Mesenchymal stem cell (in vitro differentiated cells and primary cell): ENCODE results near the gene AFAP1.
A peak's percentile ranks its signal among the peaks of the same experiment; 100 is the strongest.

Experiments used
- DNase-seq: peaks from one replicate; pipeline ENCODE4 v3.0.0-alpha.2; 2013
- H2AFZ ChIP-seq: one replicate; pipeline ENCODE4 v1.6.1; 2013; ENCODE audit warnings: low read depth, mild to moderate bottlenecking, control low read depth, inconsistent platforms, low read length, moderate library complexity
- H2AK5ac ChIP-seq: 2 replicates; pipeline ENCODE4 v1.6.1; 2013; ENCODE audit warnings: low read length, moderate library complexity, mild to moderate bottlenecking, inconsistent platforms; ENCODE audit not compliant: severe bottlenecking
- H2BK120ac ChIP-seq: one replicate; pipeline ENCODE4 v1.6.1; 2013; ENCODE audit warnings: low read depth, mild to moderate bottlenecking, inconsistent platforms, low read length, moderate library complexity
- H2BK12ac ChIP-seq, 2 experiments: one replicate each; pipeline ENCODE4 v1.6.1; 2013; ENCODE audit warnings: inconsistent platforms in 2 of 2, low read length in 2 of 2, mild to moderate bottlenecking in 2 of 2, moderate library complexity in 2 of 2, control low read depth in 1 of 2
- H2BK15ac ChIP-seq: one replicate; pipeline ENCODE4 v1.6.1; 2013; ENCODE audit warnings: mild to moderate bottlenecking, low read depth, inconsistent platforms; ENCODE audit not compliant: poor library complexity, severe bottlenecking
- H2BK5ac ChIP-seq: 2 replicates; pipeline ENCODE4 v1.6.1; 2013; ENCODE audit warnings: low read depth, mild to moderate bottlenecking, low read length, control low read depth, inconsistent platforms; ENCODE audit not compliant: poor library complexity, severe bottlenecking
- H3K14ac ChIP-seq, 2 experiments: one replicate each; pipeline ENCODE4 v1.6.1; 2013; ENCODE audit warnings: inconsistent platforms in 2 of 2, low read length in 2 of 2, control low read depth in 1 of 2, mild to moderate bottlenecking in 1 of 2, moderate library complexity in 1 of 2
- H3K18ac ChIP-seq, 2 experiments: one replicate each; pipeline ENCODE4 v1.6.1; 2013; ENCODE audit warnings: inconsistent platforms in 2 of 2, low read length in 2 of 2, control low read depth in 1 of 2, low read depth in 1 of 2, mild to moderate bottlenecking in 1 of 2
- H3K23ac ChIP-seq, 2 experiments: one replicate each; pipeline ENCODE4 v1.6.1; 2013; ENCODE audit warnings: inconsistent platforms in 2 of 2, low read length in 2 of 2, mild to moderate bottlenecking in 2 of 2, moderate library complexity in 2 of 2, control low read depth in 1 of 2
- H3K27ac ChIP-seq: 2 replicates; pipeline ENCODE4 v1.5.1; 2013; ENCODE audit warnings: mild to moderate bottlenecking, moderate library complexity, low read length, control low read depth, inconsistent platforms; ENCODE audit not compliant: poor library complexity, severe bottlenecking
- H3K27me3 ChIP-seq, 2 experiments: 2 replicates each; pipeline versions ENCODE4 v1.6.1 to v1.7.0; 2013; ENCODE audit warnings: low read length in 2 of 2, mild to moderate bottlenecking in 2 of 2, moderate library complexity in 2 of 2, control low read depth in 1 of 2, inconsistent platforms in 1 of 2; ENCODE audit not compliant: control insufficient read depth in 1 of 2, insufficient read depth in 1 of 2
- H3K36me3 ChIP-seq, 2 experiments: 2 replicates each; pipeline versions ENCODE4 v1.6.1 to v1.7.0; 2013; ENCODE audit warnings: low read length in 2 of 2, control low read depth in 1 of 2, inconsistent platforms in 1 of 2, low read depth in 1 of 2, mild to moderate bottlenecking in 1 of 2; ENCODE audit not compliant: insufficient read depth in 2 of 2, control insufficient read depth in 1 of 2
- H3K4ac ChIP-seq, 2 experiments: one replicate each; pipeline ENCODE4 v1.6.1; 2013; ENCODE audit warnings: inconsistent platforms in 2 of 2, low read length in 2 of 2, mild to moderate bottlenecking in 2 of 2, moderate library complexity in 2 of 2, control low read depth in 1 of 2, low read depth in 1 of 2
- H3K4me1 ChIP-seq: 2 replicates; pipeline ENCODE4 v1.6.1; 2013; ENCODE audit warnings: low read depth, low read length, control low read depth; ENCODE audit not compliant: control insufficient read depth, insufficient read depth
- H3K4me2 ChIP-seq: 2 replicates; pipeline ENCODE4 v1.6.1; 2013; ENCODE audit warnings: low read length, mild to moderate bottlenecking, inconsistent platforms; ENCODE audit not compliant: poor library complexity, severe bottlenecking
- H3K4me3 ChIP-seq, 2 experiments: 2 replicates each; pipeline versions ENCODE4 v1.5.1 to v1.7.0; 2013; ENCODE audit warnings: low read length in 2 of 2, mild to moderate bottlenecking in 2 of 2, control low read depth in 1 of 2, low read depth in 1 of 2; ENCODE audit not compliant: insufficient read depth in 1 of 2
- H3K79me1 ChIP-seq: replicated peaks from 2 replicates; pipeline ENCODE4 v1.6.1; 2013; ENCODE audit warnings: mild to moderate bottlenecking, control low read depth, low read length, inconsistent platforms; ENCODE audit not compliant: poor library complexity, severe bottlenecking
- H3K9ac ChIP-seq: 2 replicates; pipeline ENCODE4 v1.7.0; 2013; ENCODE audit warnings: mild to moderate bottlenecking, low read length, moderate library complexity
- H3K9me3 ChIP-seq: 2 replicates; pipeline ENCODE4 v1.7.0; 2013; ENCODE audit warnings: mild to moderate bottlenecking, low read length; ENCODE audit not compliant: control insufficient read depth
- H4K8ac ChIP-seq: one replicate; pipeline ENCODE4 v1.6.1; 2013; ENCODE audit warnings: inconsistent platforms, mild to moderate bottlenecking, low read length, moderate library complexity
- H4K91ac ChIP-seq: one replicate; pipeline ENCODE4 v1.6.1; 2013; ENCODE audit warnings: mild to moderate bottlenecking, low read length, inconsistent platforms
- WGBS: methylation state at CpG from one replicate; pipeline ENCODE4 v1.1.7; 2013; ENCODE audit warnings: mixed read lengths; 5-methylcytosine and 5-hydroxymethylcytosine counted together

Gene AFAP1

GRCh38 chr4:7867701-7868435 lies 71.8 kb downstream of the AFAP1 start:
- H3K9ac ChIP-seq = peak overlapping the region; percentile 4
- H3K36me3 ChIP-seq = peaks cover 38 to 57% of the 10 kb centered on the region in 2 experiments
- peak overlapping the region; percentile 6 for H2AK5ac ChIP-seq
- H3K4ac ChIP-seq = no peak overlapping the region
- no peaks in the 10 kb centered on the region for H3K27me3 ChIP-seq
- peaks cover 29% of the 10 kb centered on the region for H3K79me1 ChIP-seq
- H2AFZ ChIP-seq = no peak overlapping the region
- H2BK12ac ChIP-seq = no peak overlapping the region
- H3K4me1 ChIP-seq = peaks cover 17% of the 10 kb centered on the region
- no peak overlapping the region for H2BK5ac ChIP-seq
- no peak overlapping the region for H2BK120ac ChIP-seq
- H3K14ac ChIP-seq = no peak overlapping the region
- WGBS = 16% methylated on average over 5 of the region's 8 CpGs
- peak; percentile 34 for DNase-seq
- H3K4me3 ChIP-seq = no peak overlapping the region
- H3K23ac ChIP-seq = no peak overlapping the region
- H3K4me2 ChIP-seq = no peak overlapping the region
- no peaks in the 10 kb centered on the region for H3K9me3 ChIP-seq
- H3K18ac ChIP-seq = no peak overlapping the region
- H3K27ac ChIP-seq = no peak overlapping the region
- no peak overlapping the region for H4K8ac ChIP-seq
- no peak overlapping the region for H2BK15ac ChIP-seq
- no peak overlapping the region for H4K91ac ChIP-seq

DNA sequence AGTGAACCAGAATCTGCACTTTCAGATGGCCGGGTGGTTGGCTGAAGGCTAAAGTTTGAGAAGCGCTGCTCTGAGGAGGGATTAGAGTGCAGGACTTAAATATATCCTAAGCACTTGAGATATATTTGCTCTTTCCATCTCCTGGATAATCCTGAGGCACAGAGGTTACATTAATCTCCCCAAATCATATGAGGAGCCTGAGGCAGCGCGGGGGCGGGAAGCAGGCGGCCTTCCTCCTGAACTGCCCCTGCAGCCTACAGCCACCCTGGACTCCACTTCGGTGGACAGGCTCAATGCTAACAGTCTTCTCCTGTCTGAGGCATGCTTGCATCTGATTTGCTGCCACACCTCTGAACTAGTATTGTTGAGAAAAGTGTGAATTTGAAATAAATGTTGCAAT lies 72.5 kb downstream of the AFAP1 start:
- Histone ChIP-seq H3K18ac (no peak overlapping the region), H3K9me3 (no peaks in the 10 kb centered on the region), H2BK120ac (no peak overlapping the region), H3K4ac (no peak overlapping the region), H2BK12ac (no peak overlapping the region), H3K27ac (no peak overlapping the region), H3K36me3 (peaks cover 41 to 57% of the 10 kb centered on the region in 2 experiments), H4K8ac (no peak overlapping the region), H3K9ac (peak overlapping the region; percentile 4), H3K23ac (no peak overlapping the region), H3K79me1 (peaks cover 31% of the 10 kb centered on the region), H3K4me3 (no peak overlapping the region), H3K14ac (no peak overlapping the region), H2AFZ (no peak overlapping the region), H2AK5ac (no peak overlapping the region), H2BK5ac (no peak overlapping the region), H2BK15ac (no peak overlapping the region), H4K91ac (no peak overlapping the region), H3K4me1 (peaks cover 17% of the 10 kb centered on the region), H3K4me2 (no peak overlapping the region), H3K27me3 (no peaks in the 10 kb centered on the region)
- DNase-seq = no peak
- 98% methylated on average over 5 of the region's 7 CpGs for WGBS

GRCh38 chr4:7865533-7865932 lies 74.1 kb downstream of the AFAP1 start:
- peaks cover 22% of the 10 kb centered on the region for H3K79me1 ChIP-seq
- no peak overlapping the region for H2BK12ac ChIP-seq
- DNase-seq = no peak
- H3K23ac ChIP-seq = no peak overlapping the region
- no peak overlapping the region for H2BK5ac ChIP-seq
- no peak overlapping the region for H2AK5ac ChIP-seq
- no peaks in the 10 kb centered on the region for H3K9me3 ChIP-seq
- WGBS = over 99% methylated on average over 5 of the region's 5 CpGs
- no peak overlapping the region for H3K18ac ChIP-seq
- H3K14ac ChIP-seq = no peak overlapping the region
- H3K36me3 ChIP-seq = peaks cover 33 to 52% of the 10 kb centered on the region in 2 experiments
- no peaks in the 10 kb centered on the region for H3K27me3 ChIP-seq
- H3K4ac ChIP-seq = no peak overlapping the region
- H3K4me2 ChIP-seq = no peak overlapping the region
- no peak overlapping the region for H3K27ac ChIP-seq
- H2BK120ac ChIP-seq = no peak overlapping the region
- H4K8ac ChIP-seq = no peak overlapping the region
- peaks cover 17% of the 10 kb centered on the region for H3K4me1 ChIP-seq
- H2AFZ ChIP-seq = no peak overlapping the region
- no peak overlapping the region for H2BK15ac ChIP-seq
- H4K91ac ChIP-seq = no peak overlapping the region
- no peak overlapping the region for H3K4me3 ChIP-seq
- H3K9ac ChIP-seq = no peak overlapping the region

DNA sequence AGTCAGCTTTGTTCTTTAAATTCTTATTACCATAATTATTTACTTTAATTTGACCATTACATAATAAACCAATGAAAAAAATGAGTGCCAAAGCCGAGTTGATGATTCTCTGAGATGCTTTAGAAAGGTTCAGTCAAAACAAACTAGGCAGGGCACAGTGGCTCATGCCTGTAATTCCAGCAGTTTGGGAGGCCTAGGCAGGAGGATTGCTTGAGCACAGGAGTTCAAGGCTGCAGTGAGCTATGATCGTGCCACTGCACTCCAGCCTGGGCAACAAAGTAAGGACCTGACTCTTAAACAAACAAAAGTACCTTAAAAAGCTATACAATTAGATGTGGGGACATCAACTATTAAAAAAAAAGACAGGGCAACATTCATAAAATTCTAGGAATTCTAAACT lies 75.0 kb downstream of the AFAP1 start:
- H3K9ac ChIP-seq = no peak overlapping the region
- H3K4me1 ChIP-seq = peaks cover 20% of the 10 kb centered on the region
- H3K23ac ChIP-seq = no peak overlapping the region
- no peak overlapping the region for H3K4me2 ChIP-seq
- no peak overlapping the region for H2BK5ac ChIP-seq
- no peak overlapping the region for H2BK15ac ChIP-seq
- WGBS = 100% methylated on average over 1 of the region's 2 CpGs
- no peak overlapping the region for H3K4ac ChIP-seq
- no peak overlapping the region for H3K14ac ChIP-seq
- H4K91ac ChIP-seq = no peak overlapping the region
- H3K4me3 ChIP-seq = no peak overlapping the region
- H3K27me3 ChIP-seq = no peaks in the 10 kb centered on the region
- no peak overlapping the region for H3K27ac ChIP-seq
- no peaks in the 10 kb centered on the region for H3K9me3 ChIP-seq
- no peak overlapping the region for H2BK120ac ChIP-seq
- no peak overlapping the region for H2BK12ac ChIP-seq
- H2AFZ ChIP-seq = no peak overlapping the region
- H3K79me1 ChIP-seq = peaks cover 20% of the 10 kb centered on the region
- H3K18ac ChIP-seq = no peak overlapping the region
- H2AK5ac ChIP-seq = no peak overlapping the region
- peaks cover 30 to 49% of the 10 kb centered on the region in 2 experiments for H3K36me3 ChIP-seq
- no peak for DNase-seq
- H4K8ac ChIP-seq = no peak overlapping the region
